BJ (cell line): ENCODE measurements around the gene PALMD. TPM values are rescaled to one million over a fixed set of nuclear protein-coding genes. Genes with fewer than 3 reads are reported as not detected.

ENCODE experiments used
- CTCF ChIA-PET: fragments of 350-600 bp; formaldehyde crosslinking; extraction: SDS; loops from one replicate; lab custom pipeline; 2021; ENCODE audit warnings: antibody characterized with exemption, inconsistent platforms; lab: Yijun Ruan, JAX
- POLR2A ChIA-PET: fragments of 300-600 bp; sonication (Branson Sonifier 250); formaldehyde crosslinking; extraction: SDS; loops from one replicate; lab custom pipeline; 2021; ENCODE audit warnings: antibody characterized with exemption; lab: Charles Lee
- DNase-seq: peaks from one replicate; pipeline ENCODE4 v3.0.0-alpha.2; 2011; ENCODE audit warnings: low read depth
- H3K27me3 ChIP-seq: 2 replicates; pipeline ENCODE4 v1.6.0; 2011; ENCODE audit warnings: low read length; ENCODE audit not compliant: control insufficient read depth, insufficient read depth
- H3K36me3 ChIP-seq: 2 replicates; pipeline ENCODE4 v1.5.1; 2011; ENCODE audit warnings: low read length; ENCODE audit not compliant: control insufficient read depth, insufficient read depth
- H3K4me3 ChIP-seq: 2 replicates; pipeline ENCODE4 v1.5.1; 2011; ENCODE audit warnings: low read depth, mild to moderate bottlenecking, control low read depth, low read length
- CTCF ChIP-seq: IDR thresholded peaks from 2 replicates; pipeline ENCODE4 v1.5.1; 2011; ENCODE audit warnings: low read depth, mild to moderate bottlenecking, control low read depth, inconsistent platforms, low read length, moderate library complexity; ENCODE audit not compliant: insufficient read depth
- polyA plus RNA-seq: library from polyadenylated mRNA; depleted of rRNA; stranded (reverse); fragments of >200 nt; gene quantifications from 2 replicates; pipeline ENCODE4 v1.2.3, GENCODE V29; 2011

The PALMD gene
- polyA plus RNA-seq, 1 experiment: 0.06 TPM

- H3K36me3 ChIP-seq: no peaks in the 10 kb centered on the region
- H3K4me3 ChIP-seq: no peak overlapping the region
- CTCF ChIA-PET: interaction anchor here (0.9 to 1.8 kb wide), 2 partner anchors 11 to 40 kb away, joined by 3 to 4 read pairs; no protein-coding TSS in a partner anchor
- POLR2A ChIA-PET: no interaction called here
- no peak for TF ChIP-seq CTCF
- no peak for DNase-seq
- H3K27me3 ChIP-seq: no peaks in the 10 kb centered on the region
Measured at GRCh38 chr1:99645203-99645602, 710 bp upstream of the PALMD start.

GRCh38 chr1:99646868-99647267 lies 955 bp downstream of the PALMD start:
- no peak for DNase-seq
- no peak overlapping the region for H3K4me3 ChIP-seq
- CTCF ChIA-PET: interaction anchor here (1.8 kb wide), 1 partner anchor 38 kb away, joined by 4 read pairs; no protein-coding TSS in a partner anchor
- no peak for TF ChIP-seq CTCF
- POLR2A ChIA-PET: no interaction called here
- no peaks in the 10 kb centered on the region for H3K36me3 ChIP-seq
- no peaks in the 10 kb centered on the region for H3K27me3 ChIP-seq

DNA sequence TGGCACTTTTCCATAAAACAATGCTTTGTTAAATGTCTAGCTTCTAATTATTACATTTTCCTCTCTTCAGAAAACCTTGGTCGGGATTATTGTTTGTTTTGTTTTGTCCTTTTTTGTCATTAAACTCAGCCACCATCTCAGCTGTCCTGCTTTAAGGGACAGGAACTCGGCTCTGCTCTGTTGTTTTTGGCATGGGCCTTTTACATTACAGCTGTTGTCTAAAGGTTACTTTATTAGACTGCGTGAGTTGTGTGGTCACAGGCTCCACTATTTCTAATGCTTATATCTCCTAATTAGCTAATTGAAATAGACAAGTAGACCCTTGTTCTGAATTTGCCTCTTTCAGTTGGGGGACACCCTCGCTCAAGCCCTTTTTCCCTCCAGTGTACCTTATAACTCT lies 1.6 kb downstream of the PALMD start:
- TF ChIP-seq CTCF: no peak
- H3K27me3 ChIP-seq: no peaks in the 10 kb centered on the region
- H3K4me3 ChIP-seq: no peak overlapping the region
- ChIA-PET POLR2A (no interaction called here), CTCF (interaction anchor here (0.7 kb wide), 1 partner anchor 63 kb away, joined by 4 read pairs; no protein-coding TSS in a partner anchor)
- no peaks in the 10 kb centered on the region for H3K36me3 ChIP-seq
- DNase-seq: no peak

GRCh38 chr1:99648107-99648506 lies 2.2 kb downstream of the PALMD start:
- CTCF ChIA-PET: interaction anchor here (0.7 kb wide), 1 partner anchor 62 kb away, joined by 4 read pairs; no protein-coding TSS in a partner anchor
- POLR2A ChIA-PET: no interaction called here
- Histone ChIP-seq H3K4me3 (no peak overlapping the region), H3K36me3 (no peaks in the 10 kb centered on the region), H3K27me3 (no peaks in the 10 kb centered on the region)
- no peak for DNase-seq
- TF ChIP-seq CTCF: no peak

DNA sequence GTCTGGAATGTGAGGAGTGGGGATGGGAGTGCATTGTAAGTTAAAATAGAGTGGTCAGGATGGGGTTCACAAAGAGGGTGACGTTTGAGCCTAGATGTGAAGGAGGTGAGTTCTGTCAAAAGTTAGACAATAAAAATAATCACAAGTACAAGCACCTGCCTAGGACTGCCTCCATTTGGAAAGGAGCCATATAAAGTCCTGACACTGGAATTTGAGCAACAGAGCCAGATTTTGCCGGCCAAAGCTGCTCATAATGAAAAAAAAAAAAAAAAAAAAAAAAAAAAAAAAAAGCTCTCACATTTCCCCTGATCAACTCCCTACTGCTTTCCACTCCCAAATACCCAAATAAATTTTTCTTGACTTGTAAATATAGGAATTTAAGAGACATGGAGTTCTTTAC lies 4.1 kb downstream of the PALMD start:
- no peaks in the 10 kb centered on the region for H3K36me3 ChIP-seq
- TF ChIP-seq CTCF: no peak
- POLR2A ChIA-PET: no interaction called here
- CTCF ChIA-PET: interaction anchor here (1.0 to 1.1 kb wide), 2 partner anchors 9 to 47 kb away, joined by 3 read pairs; no protein-coding TSS in a partner anchor
- no peaks in the 10 kb centered on the region for H3K27me3 ChIP-seq
- no peak overlapping the region for H3K4me3 ChIP-seq
- DNase-seq: no peak
